KOPT-K1 (cell line): ENCODE data around the gene CADM4.
"Not testable (repeated sequence)": the region's sequence is repeated elsewhere in the genome, so short reads cannot be mapped to it uniquely, and the experiment has no call there.

Experiments used
- H3K27ac ChIP-seq: fragments of 200-600 bp; sonication (generic); 2 replicates; pipeline ENCODE4 v1.5.1; 2016; ENCODE audit warnings: antibody characterized with exemption, mild to moderate bottlenecking, low read depth, low read length; ENCODE audit not compliant: poor library complexity, severe bottlenecking
- H3K36me3 ChIP-seq: fragments of 200-600 bp; sonication (generic); 2 replicates; pipeline ENCODE4 v1.5.1; 2017; ENCODE audit warnings: antibody characterized with exemption, mild to moderate bottlenecking, low read length, moderate library complexity; ENCODE audit not compliant: insufficient read depth
- H3K9me3 ChIP-seq: fragments of 200-600 bp; sonication (generic); 2 replicates; pipeline ENCODE4 v1.5.1; 2017; ENCODE audit warnings: antibody characterized with exemption, low read length, mild to moderate bottlenecking; ENCODE audit not compliant: insufficient read depth, poor library complexity, severe bottlenecking

Gene CADM4

DNA sequence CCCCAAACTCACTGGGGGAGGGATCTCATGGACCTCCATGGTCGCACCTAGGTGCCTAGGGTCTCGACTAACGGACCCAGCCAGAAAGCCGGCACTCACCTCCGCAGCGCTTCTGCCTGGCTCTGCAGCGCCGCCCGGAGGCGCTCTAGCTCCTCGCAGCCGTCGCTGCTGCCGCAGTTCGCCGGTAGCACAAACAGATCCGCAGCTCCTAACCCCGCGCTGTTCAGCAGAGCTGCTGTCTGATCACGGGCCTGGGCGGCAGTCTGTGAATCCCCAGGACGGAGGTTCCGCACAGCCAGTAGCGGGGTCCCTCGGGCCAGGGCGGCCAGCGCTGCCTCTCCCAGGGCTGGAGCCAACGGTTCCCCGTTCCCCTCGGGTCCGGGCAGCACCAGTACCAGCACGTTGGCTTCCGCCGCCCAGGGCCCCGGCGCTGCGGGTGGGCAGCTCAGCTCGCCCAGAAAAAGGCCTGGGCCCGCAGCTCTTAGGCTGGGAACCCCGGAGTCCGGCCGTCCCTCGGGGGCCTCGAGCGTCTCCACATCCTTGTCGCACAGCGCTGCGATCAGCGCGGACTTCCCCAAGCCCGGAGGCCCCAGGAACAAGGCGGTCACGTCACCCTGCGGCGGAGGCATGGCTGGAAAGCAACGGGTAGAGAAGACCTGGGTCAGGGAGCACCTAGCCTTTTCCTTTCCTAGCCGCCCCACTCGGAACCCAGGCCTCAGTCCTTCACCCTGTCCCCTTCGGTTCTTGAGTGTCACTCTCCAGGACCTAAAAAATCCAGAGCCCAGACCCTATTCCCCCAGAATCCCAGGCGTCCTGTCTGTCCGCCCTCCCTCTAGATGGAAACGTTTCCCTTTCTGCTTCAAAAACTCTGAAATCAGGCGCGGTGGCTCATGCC, 44.7 kb downstream of the CADM4 start:
- Histone ChIP-seq H3K36me3 (peaks cover 62% of the 10 kb centered on the region), H3K27ac (peak overlapping the region; percentile 86)

DNA sequence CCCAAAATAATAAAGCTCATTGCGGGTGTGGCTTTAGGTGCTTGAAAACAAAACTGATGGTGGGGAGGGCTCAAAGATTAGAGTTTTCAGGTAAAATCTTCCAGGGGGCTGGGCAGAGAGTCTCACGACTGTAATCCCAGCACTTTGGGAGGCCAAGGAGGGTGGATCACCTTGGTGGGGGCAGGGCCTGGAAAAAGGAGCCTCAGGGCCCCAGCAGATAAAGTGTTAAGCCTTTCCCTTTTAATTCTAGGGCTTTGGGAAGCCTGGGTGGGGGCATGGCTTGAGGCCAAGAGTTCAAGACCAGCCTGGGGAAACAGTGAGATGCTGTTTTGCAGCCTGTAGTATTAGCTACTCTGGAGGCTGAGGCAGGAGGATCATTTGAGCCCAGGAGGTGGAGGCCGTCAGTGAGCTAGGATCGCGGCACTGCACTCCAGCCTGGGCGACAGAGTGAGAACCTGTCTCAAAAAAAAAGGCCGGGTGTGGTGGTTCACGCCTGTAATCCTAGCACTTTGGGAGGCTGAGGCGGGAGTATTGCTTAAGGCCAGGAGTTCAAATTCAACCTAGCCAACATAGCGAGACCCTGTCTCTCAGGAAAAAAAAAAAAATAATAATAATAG, 45.5 kb downstream of the CADM4 start:
- Histone ChIP-seq H3K27ac (no peak overlapping the region), H3K9me3 (no peaks in the 10 kb centered on the region), H3K36me3 (peaks cover 58% of the 10 kb centered on the region)

More for the DNA sequence above, 44.7 kb downstream of the CADM4 start:
- no peaks in the 10 kb centered on the region for H3K9me3 ChIP-seq

DNA sequence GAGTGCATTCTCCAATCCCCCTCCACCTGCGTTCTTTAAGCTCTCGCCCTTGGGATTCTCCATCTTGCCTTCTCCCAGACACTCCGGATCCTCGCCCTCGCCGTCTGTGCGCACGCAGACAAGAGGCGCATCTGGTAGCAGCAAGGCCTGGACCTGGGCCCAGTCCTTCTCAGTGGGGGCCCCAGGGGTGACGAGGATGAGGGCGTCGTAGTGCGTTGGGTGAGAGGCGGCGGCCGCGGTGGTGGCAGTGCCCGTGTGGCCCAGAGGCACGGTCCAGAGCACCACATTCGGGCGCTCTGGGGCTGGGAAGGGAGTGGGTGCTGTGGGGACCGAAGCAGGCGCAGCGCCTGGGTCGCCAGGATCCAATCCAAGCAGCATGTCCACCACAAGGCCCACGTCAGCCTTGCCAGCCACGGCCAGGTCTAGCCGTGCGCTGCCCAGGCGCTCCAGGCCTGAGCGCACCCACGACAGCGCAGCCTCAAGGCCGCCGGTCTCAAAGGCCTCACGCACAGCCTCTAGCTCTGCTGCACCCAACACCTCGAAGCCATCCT, 46.8 kb downstream of the CADM4 start:
- Histone ChIP-seq H3K27ac (no peak overlapping the region), H3K36me3 (peaks cover 53% of the 10 kb centered on the region), H3K9me3 (no peaks in the 10 kb centered on the region)

DNA sequence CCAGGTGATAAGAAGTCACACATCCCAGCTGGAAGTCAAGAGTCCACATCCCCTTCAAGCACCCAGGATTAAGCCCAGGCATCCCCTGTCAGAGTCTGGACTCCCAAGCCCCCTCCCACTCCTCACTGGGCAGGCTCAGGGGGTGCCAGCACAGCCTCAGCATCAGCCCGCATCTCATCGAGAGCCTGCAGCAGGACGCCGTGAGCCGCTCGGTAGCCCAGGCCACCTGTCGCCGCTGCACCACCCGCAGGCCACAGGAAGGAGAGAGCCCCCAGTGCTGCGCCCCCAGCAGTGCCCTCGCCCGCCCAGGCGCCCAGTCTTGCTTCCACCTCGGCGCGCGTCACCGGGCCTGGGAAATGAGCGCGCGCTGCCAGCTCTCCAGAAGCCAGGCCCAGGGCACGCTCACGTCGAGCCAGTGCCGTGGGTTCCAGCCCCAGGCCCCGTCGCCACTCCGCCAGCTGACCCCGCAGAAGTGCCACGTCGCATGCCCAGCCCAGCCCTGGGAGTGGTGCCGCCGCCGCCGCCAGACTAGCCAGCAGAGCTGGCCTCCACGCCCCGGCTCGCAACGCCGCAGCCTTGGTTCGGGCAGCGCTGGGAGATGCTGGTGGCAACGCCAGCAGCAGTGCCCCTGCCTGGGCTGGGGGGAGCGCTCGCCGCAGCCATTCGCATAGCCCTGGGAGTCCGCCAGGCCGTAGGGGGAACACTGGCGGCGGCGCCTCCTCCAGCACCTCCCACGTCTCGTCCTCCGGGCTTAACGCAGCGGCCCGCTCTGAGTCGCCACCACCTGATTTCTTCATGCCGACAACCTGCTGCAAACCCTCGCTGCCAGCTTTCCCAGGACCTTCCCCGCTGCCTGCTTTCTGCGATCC, 47.5 kb downstream of the CADM4 start:
- Histone ChIP-seq H3K27ac (no peak overlapping the region), H3K9me3 (no peaks in the 10 kb centered on the region), H3K36me3 (peaks cover 57% of the 10 kb centered on the region)

DNA sequence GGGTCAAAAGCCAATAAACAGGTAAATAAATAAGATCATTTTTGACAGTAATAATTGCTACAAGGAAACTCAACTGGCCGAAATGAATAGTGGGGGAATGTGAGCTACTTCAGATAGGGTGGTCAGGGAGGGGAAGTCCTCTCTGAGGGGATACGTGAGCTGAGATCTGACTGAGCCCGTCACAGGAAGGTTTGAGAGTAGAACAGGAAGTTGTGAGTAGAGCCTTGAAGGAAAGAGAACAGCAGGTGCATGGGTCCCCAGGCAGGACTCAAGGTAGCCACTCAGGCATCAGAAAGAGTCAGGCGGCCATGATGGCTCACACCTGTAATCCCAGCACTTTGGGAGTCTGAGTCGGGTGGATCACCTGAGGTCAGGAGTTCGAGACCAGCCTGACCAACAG, 50.0 kb downstream of the CADM4 start:
- H3K9me3 ChIP-seq: no peaks in the 10 kb centered on the region
- no peak overlapping the region for H3K27ac ChIP-seq
- peaks cover 82% of the 10 kb centered on the region for H3K36me3 ChIP-seq

DNA sequence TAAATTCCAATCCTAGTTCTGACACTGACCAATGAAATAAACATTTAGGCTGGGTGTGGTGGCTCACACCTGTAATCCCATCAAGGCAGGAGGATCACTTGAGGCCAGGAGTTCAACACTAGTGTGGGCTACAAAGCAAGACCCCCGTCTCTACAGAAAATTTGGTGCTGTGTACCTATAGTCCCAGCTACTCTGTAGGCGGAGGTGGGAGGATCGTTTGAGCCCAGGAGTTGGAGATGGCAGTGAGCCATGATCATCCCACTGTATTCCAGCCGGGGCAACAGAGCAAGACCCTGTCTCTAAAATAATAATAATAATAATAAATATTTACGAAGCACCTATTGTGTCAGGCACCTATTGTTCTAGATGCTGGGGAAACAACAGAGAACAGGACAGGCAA, 50.4 kb downstream of the CADM4 start:
- H3K9me3 ChIP-seq: no peaks in the 10 kb centered on the region
- H3K36me3 ChIP-seq: peaks cover 86% of the 10 kb centered on the region
- H3K27ac ChIP-seq: no peak overlapping the region

DNA sequence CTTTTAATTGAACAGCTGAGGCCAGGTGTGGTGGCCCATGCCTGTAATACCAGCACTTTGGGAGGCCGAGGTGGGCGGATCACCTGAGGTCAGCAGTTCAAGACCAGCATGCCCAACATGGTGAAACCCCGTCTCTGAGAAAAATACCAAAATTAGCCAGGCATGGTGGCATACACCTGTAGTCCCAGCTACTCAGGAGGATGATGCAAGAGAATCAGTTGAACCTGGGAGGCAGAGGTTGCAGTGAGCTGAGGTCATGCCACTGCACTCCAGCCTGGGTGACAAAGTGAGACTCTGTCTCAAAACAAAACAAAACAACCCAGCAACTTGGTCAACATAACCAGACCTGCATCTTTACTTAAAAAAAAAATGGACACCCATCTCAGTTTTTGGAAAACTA, 52.6 kb downstream of the CADM4 start:
- peaks cover 67% of the 10 kb centered on the region for H3K36me3 ChIP-seq
- not testable (repeated sequence) for H3K9me3 ChIP-seq, H3K27ac ChIP-seq

DNA sequence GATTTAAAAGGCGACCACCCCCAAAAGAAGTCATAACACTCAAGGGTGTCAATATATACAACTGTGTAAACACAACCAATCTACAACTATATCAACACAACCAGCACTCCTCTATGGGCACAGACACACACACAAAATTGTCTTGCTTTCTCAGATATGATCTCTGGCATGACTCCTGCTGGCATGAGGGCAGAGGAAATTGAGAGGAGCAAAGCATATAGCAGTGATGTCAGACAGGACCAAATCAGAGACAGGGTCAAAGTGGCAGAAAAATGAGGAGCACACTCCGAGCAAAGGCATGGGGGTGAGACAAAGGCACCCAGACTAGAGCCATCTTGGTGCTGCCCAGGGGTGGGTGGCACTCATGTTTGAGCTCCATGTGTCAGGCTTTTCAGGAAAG, 53.3 kb downstream of the CADM4 start:
- Histone ChIP-seq H3K9me3 (no peaks in the 10 kb centered on the region), H3K36me3 (peaks cover 61% of the 10 kb centered on the region), H3K27ac (no peak overlapping the region)

DNA sequence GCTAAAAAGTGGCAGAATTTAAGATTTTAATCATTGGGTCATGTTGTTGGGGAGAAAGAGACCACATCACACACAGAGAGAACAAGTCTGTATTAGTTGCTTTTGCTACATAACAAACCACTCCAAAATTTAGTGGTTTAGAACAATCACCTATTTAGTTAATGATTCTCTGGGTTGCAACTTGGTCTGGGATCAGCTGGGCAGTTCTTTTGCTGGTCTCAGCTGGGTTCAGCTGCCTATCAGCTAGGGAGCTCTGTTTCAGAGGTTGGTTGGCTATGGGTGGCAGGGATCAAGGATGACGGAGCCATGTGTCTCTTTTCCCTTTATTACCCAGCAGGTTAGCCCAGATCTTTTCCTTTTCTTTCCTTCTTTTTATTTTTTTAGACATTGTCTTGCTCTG, 55.2 kb downstream of the CADM4 start:
- no peaks in the 10 kb centered on the region for H3K9me3 ChIP-seq
- H3K36me3 ChIP-seq: peaks cover 46% of the 10 kb centered on the region
- H3K27ac ChIP-seq: no peak overlapping the region

DNA sequence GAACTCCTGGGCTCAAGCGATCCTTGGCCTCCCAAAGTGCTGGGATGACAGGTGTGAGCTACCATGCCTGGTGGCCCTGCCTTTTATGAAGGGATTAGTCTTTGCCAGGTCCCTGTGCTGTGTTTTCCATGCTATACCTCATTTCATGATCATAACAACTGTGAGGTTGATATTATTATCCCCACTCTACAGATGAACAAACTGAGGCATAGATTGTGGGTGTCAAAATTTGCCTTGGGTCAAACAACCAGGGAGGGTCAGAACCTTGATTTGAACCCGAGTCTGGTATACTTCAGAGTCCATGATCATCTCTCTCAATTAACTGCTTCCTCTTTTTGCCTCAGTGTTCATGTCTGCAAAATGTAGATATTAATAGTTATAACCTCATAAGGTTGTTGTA, 57.2 kb downstream of the CADM4 start:
- peaks cover 32% of the 10 kb centered on the region for H3K36me3 ChIP-seq
- peak overlapping the region; percentile 98 for H3K27ac ChIP-seq
- no peaks in the 10 kb centered on the region for H3K9me3 ChIP-seq

DNA sequence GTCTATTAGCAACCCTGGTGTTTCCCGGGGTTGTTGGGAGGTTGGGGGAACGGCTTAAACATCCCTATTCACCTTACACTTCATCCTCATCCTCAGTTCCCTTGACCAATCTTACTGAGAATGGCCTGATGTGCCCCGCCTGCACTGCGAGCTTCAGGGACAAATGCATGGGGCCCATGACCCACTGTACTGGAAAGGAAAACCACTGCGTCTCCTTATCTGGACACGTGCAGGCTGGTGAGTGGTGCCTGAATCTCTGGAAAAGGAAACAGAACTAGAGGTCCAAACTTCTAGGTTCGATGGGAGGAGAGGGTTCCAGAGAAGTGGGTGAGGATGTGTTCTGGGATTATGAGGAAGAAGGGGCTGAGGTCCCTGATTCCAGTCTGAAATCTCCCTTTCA, 58.2 kb downstream of the CADM4 start:
- Histone ChIP-seq H3K36me3 (peaks cover 25% of the 10 kb centered on the region), H3K9me3 (no peaks in the 10 kb centered on the region), H3K27ac (peak overlapping the region; percentile 98)

DNA sequence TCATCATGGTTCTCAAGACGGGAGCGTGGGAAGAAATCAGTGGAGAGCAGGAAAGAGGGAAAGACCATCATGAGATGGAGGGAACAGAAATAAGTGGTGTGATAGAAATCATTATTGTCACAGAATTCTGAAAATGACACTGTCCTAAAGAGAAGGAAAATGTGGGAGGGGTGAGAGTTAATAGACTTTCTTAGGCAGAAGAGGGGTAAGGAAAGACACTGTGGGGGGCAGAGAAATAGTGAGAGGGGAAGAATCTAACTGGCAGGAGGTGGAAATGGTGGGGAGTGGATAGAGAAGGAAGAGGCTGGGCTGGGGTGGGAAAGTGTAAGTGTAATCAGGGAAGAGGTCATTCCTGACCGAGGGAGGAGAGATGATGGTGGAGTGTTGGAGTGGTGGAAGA, 60.9 kb downstream of the CADM4 start:
- no peaks in the 10 kb centered on the region for H3K9me3 ChIP-seq
- H3K36me3 ChIP-seq: no peaks in the 10 kb centered on the region
- H3K27ac ChIP-seq: no peak overlapping the region

DNA sequence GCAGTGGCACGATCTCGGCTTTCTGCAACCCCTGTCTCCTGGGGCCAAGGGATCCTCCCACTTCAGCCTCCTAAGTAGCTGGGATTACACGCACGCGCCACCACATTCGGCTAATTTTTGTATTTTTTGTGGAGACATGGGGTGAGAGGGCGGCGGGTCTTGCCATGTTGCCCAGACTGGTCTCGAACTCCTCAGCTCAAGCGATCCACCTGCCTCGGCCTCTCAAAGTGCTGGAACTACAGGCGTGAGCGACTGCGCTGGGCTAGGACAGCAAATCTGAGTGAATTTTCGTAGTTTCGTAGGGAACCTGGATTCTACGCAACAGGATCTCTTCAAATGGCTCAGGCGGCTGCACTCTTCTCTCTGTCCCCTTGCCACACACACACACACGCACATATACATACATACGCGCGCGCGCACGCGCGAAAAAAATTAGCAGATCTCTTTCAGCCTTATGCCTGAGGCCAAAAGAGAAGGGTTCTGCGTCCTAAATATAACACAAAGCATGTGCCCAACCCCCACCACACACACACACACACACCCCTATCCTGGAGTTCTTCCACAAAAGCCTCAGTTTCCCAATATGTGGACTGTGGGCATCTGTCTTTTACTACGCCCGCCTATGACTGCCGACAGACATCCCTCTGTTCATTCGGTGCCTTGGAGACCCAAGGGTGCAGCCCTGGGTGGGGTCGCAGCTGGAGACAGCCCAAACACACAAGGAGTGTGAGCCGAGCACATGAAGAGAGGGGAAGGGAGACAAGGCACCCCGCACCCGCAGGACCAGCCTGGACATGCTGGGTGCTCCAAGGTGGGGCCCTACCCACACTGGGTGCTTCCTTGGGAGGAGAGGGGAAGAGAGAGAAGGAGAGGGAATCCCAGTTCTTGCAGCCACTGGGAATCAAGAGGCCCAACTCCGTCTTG, 63.4 kb downstream of the CADM4 start:
- H3K27ac ChIP-seq: peak overlapping the region; percentile 35
- no peaks in the 10 kb centered on the region for H3K9me3 ChIP-seq
- 0 out of 2 replicates have a peak, but pooled peaks cover 13% of the 10 kb centered on the region for H3K36me3 ChIP-seq
